ENCODE measurements around the gene GSE1. TPM values are rescaled to one million over a fixed set of nuclear protein-coding genes. Genes with fewer than 3 reads are reported as not detected.

GSE1 gene
- total RNA-seq, 4 donors from 2014 or later, result 46.7 to 144 (median 96.9) TPM

- no peak overlapping the region for H3K4me3 ChIP-seq
- no peaks in the 10 kb centered on the region for H3K9me3 ChIP-seq
- WGBS, result 85% methylated on average over 7 of the region's 7 CpGs
- H3K27ac ChIP-seq, result no peak overlapping the region
- no peaks in the 10 kb centered on the region for H3K27me3 ChIP-seq
- no peak for DNase-seq (ENCODE audit: low spot score in 2 of 2)
- H3K4me1 ChIP-seq, result peaks cover 7% of the 10 kb centered on the region
- H3K36me3 ChIP-seq, result peaks cover 61% of the 10 kb centered on the region
- TF ChIP-seq POLR2A (IDR thresholded peaks at IDR 0.05), result no peak
- no peak for TF ChIP-seq CTCF (IDR thresholded peaks at IDR 0.05)
- no peak for TF ChIP-seq POLR2AphosphoS5 (IDR thresholded peaks at IDR 0.05)
- TF ChIP-seq EP300 (IDR thresholded peaks at IDR 0.05), result no peak
Observed at GRCh38 chr16:85676466-85676865, 63.3 kb downstream of the GSE1 start.

- 88% methylated on average over 5 of the region's 6 CpGs for WGBS
- Histone ChIP-seq H3K4me1 (peaks cover 7% of the 10 kb centered on the region), H3K9me3 (no peaks in the 10 kb centered on the region), H3K4me3 (no peak overlapping the region), H3K27ac (no peak overlapping the region), H3K27me3 (no peaks in the 10 kb centered on the region), H3K36me3 (peaks cover 51% of the 10 kb centered on the region)
- TF ChIP-seq EP300 (IDR thresholded peaks at IDR 0.05) (no peak), CTCF (IDR thresholded peaks at IDR 0.05) (no peak), POLR2AphosphoS5 (IDR thresholded peaks at IDR 0.05) (no peak), POLR2A (IDR thresholded peaks at IDR 0.05) (no peak)
- DNase-seq (ENCODE audit: low spot score in 2 of 2), result no peak
Observed at GRCh38 chr16:85677383-85677967, 64.4 kb downstream of the GSE1 start.

- H3K9me3 ChIP-seq, result no peaks in the 10 kb centered on the region
- DNase-seq (ENCODE audit: low spot score in 2 of 2), result no peak
- TF ChIP-seq EP300 (IDR thresholded peaks at IDR 0.05) (no peak), CTCF (IDR thresholded peaks at IDR 0.05) (no peak), POLR2A (IDR thresholded peaks at IDR 0.05) (no peak), POLR2AphosphoS5 (IDR thresholded peaks at IDR 0.05) (no peak)
- H3K27ac ChIP-seq, result no peak overlapping the region
- peaks cover 45% of the 10 kb centered on the region for H3K36me3 ChIP-seq
- H3K4me1 ChIP-seq, result peaks cover 7% of the 10 kb centered on the region
- no peak overlapping the region for H3K4me3 ChIP-seq
- H3K27me3 ChIP-seq, result no peaks in the 10 kb centered on the region
- 85% methylated on average over 8 of the region's 8 CpGs for WGBS
Observed at GRCh38 chr16:85678016-85678415, 64.9 kb downstream of the GSE1 start.

GRCh38 chr16:85678821-85679220 is 65.7 kb downstream of the GSE1 start:
- no peaks in the 10 kb centered on the region for H3K9me3 ChIP-seq

GRCh38 chr16:85679870-85680269 is 66.7 kb downstream of the GSE1 start:
- 84% methylated on average over 6 of the region's 6 CpGs for WGBS
- no peaks in the 10 kb centered on the region for H3K9me3 ChIP-seq
- peaks cover 30% of the 10 kb centered on the region for H3K36me3 ChIP-seq
- H3K4me1 ChIP-seq, result peaks cover 3% of the 10 kb centered on the region
- TF ChIP-seq EP300 (IDR thresholded peaks at IDR 0.05) (no peak), CTCF (IDR thresholded peaks at IDR 0.05) (no peak), POLR2AphosphoS5 (IDR thresholded peaks at IDR 0.05) (no peak), POLR2A (IDR thresholded peaks at IDR 0.05) (no peak)
- no peak overlapping the region for H3K27ac ChIP-seq
- DNase-seq (ENCODE audit: low spot score in 2 of 2), result no peak
- H3K4me3 ChIP-seq, result no peak overlapping the region
- H3K27me3 ChIP-seq, result no peaks in the 10 kb centered on the region

More at GRCh38 chr16:85678821-85679220, 65.7 kb downstream of the GSE1 start:
- Histone ChIP-seq H3K36me3 (peaks cover 40% of the 10 kb centered on the region), H3K27ac (no peak overlapping the region), H3K4me3 (no peak overlapping the region), H3K4me1 (peaks cover 7% of the 10 kb centered on the region), H3K27me3 (no peaks in the 10 kb centered on the region)
- TF ChIP-seq CTCF (IDR thresholded peaks at IDR 0.05), result no peak
- no peak for TF ChIP-seq POLR2A (IDR thresholded peaks at IDR 0.05)
- TF ChIP-seq EP300 (IDR thresholded peaks at IDR 0.05), result no peak
- no peak for TF ChIP-seq POLR2AphosphoS5 (IDR thresholded peaks at IDR 0.05)
- DNase-seq (ENCODE audit: low spot score in 2 of 2), result no peak
- WGBS, result 89% methylated on average over 5 of the region's 5 CpGs
